Osteocyte (in vitro differentiated cells): ENCODE results near the gene CDH13. TPM values are rescaled to one million over a fixed set of nuclear protein-coding genes. Genes with fewer than 3 reads are reported as not detected.

Experiments used
- DNase-seq: peaks from one replicate; pipeline ENCODE4 v3.0.0; 2021; ENCODE audit warnings: mixed read lengths; ENCODE audit not compliant: unreplicated experiment; ENCODE audit errors: extremely low spot score
- H3K27ac Mint-ChIP-seq: one replicate; pipeline ENCODE4 v1.8.0; 2021; ENCODE audit warnings: mild to moderate bottlenecking, mixed read lengths; ENCODE audit not compliant: unreplicated experiment
- H3K27me3 Mint-ChIP-seq: one replicate; pipeline ENCODE4 v1.8.0; 2021; ENCODE audit warnings: mixed read lengths; ENCODE audit not compliant: unreplicated experiment
- H3K36me3 Mint-ChIP-seq: one replicate; pipeline ENCODE4 v1.8.0; 2021; ENCODE audit warnings: mixed read lengths; ENCODE audit not compliant: unreplicated experiment
- H3K4me1 Mint-ChIP-seq: one replicate; pipeline ENCODE4 v1.8.0; 2021; ENCODE audit warnings: mixed read lengths; ENCODE audit not compliant: unreplicated experiment
- H3K4me3 Mint-ChIP-seq: one replicate; pipeline ENCODE4 v1.8.0; 2021; ENCODE audit warnings: mild to moderate bottlenecking, moderate library complexity, mixed read lengths; ENCODE audit not compliant: unreplicated experiment
- H3K9me3 Mint-ChIP-seq: one replicate; pipeline ENCODE4 v1.8.0; 2021; ENCODE audit warnings: mixed read lengths; ENCODE audit not compliant: unreplicated experiment
- CTCF ChIP-seq: fragments of 200-600 bp; sonication (generic); IDR thresholded peaks from 2 replicates; pipeline ENCODE4 v1.5.0; 2021; ENCODE audit warnings: antibody characterized with exemption, mild to moderate bottlenecking, moderate library complexity
- total RNA-seq: library from RNA; stranded (reverse); gene quantifications from 2 replicates; pipeline ENCODE4 v1.2.1, GENCODE V29; 2021

Gene CDH13
- total RNA-seq, 1 donor from 2014 or later: 27.0 TPM

- H3K36me3 Mint-ChIP-seq: no peaks in the 10 kb centered on the region
- peaks cover 32% of the 10 kb centered on the region for H3K9me3 Mint-ChIP-seq
- peaks cover 3% of the 10 kb centered on the region for H3K4me1 Mint-ChIP-seq
- no peak for TF ChIP-seq CTCF
- H3K27ac Mint-ChIP-seq: no peak overlapping the region
- DNase-seq: no peak
- no peaks in the 10 kb centered on the region for H3K27me3 Mint-ChIP-seq
- no peak overlapping the region for H3K4me3 Mint-ChIP-seq
Observed at GRCh38 chr16:83098536-83098935, 471.8 kb downstream of the CDH13 start.

GRCh38 chr16:83100679-83101078 is 473.9 kb downstream of the CDH13 start:
- no peak overlapping the region for H3K4me3 Mint-ChIP-seq
- no peak for TF ChIP-seq CTCF
- no peak for DNase-seq
- H3K27ac Mint-ChIP-seq: no peak overlapping the region
- H3K36me3 Mint-ChIP-seq: no peaks in the 10 kb centered on the region
- H3K9me3 Mint-ChIP-seq: peaks cover 22% of the 10 kb centered on the region
- peaks cover 2% of the 10 kb centered on the region for H3K4me1 Mint-ChIP-seq
- no peaks in the 10 kb centered on the region for H3K27me3 Mint-ChIP-seq

GRCh38 chr16:83102336-83102735 is 475.6 kb downstream of the CDH13 start:
- no peak for TF ChIP-seq CTCF
- Mint-ChIP-seq H3K4me1 (no peaks in the 10 kb centered on the region), H3K27ac (no peak overlapping the region), H3K4me3 (no peak overlapping the region), H3K36me3 (no peaks in the 10 kb centered on the region), H3K27me3 (no peaks in the 10 kb centered on the region), H3K9me3 (peaks cover 22% of the 10 kb centered on the region)
- no peak for DNase-seq

GRCh38 chr16:83105279-83106077 is 478.7 kb downstream of the CDH13 start:
- TF ChIP-seq CTCF: no peak
- Mint-ChIP-seq H3K27me3 (no peaks in the 10 kb centered on the region), H3K27ac (no peak overlapping the region), H3K4me1 (no peaks in the 10 kb centered on the region), H3K9me3 (peaks cover 6% of the 10 kb centered on the region), H3K4me3 (no peak overlapping the region), H3K36me3 (no peaks in the 10 kb centered on the region)
- DNase-seq: no peak

GRCh38 chr16:83109490-83110125 is 482.8 kb downstream of the CDH13 start:
- DNase-seq: no peak
- Mint-ChIP-seq H3K27me3 (no peaks in the 10 kb centered on the region), H3K9me3 (no peaks in the 10 kb centered on the region), H3K4me3 (no peak overlapping the region), H3K27ac (no peak overlapping the region), H3K36me3 (no peaks in the 10 kb centered on the region), H3K4me1 (peaks cover 3% of the 10 kb centered on the region)
- TF ChIP-seq CTCF: peak; percentile 7
